ENCODE results near the gene DGKI.
"Not testable (repeated sequence)": the region's sequence is repeated elsewhere in the genome, so short reads cannot be mapped to it uniquely, and the experiment has no call there.

The DGKI gene

GRCh38 chr7:137715533-137715932 lies 131.2 kb downstream of the DGKI start:
- H3K9ac ChIP-seq (ENCODE audit: low read length): no peak overlapping the region

GRCh38 chr7:137715121-137715520 lies 131.7 kb downstream of the DGKI start:
- H4K20me1 ChIP-seq (ENCODE audit: insufficient read depth, low read length): no peaks in the 10 kb centered on the region
- no peak overlapping the region for H3K27ac ChIP-seq (ENCODE audit: low read length)
- H3K4me1 ChIP-seq (ENCODE audit: low read length): no peaks in the 10 kb centered on the region
- no peak overlapping the region for H2AFZ ChIP-seq (ENCODE audit: low read depth, low read length)
- no peak overlapping the region for H3K4me2 ChIP-seq (ENCODE audit: low read length)
- H3K27me3 ChIP-seq (ENCODE audit: low read depth, low read length): no peaks in the 10 kb centered on the region
- no peaks in the 10 kb centered on the region for H3K9me3 ChIP-seq (ENCODE audit: insufficient read depth, low read length)
- H3K36me3 ChIP-seq (replicated peaks; ENCODE audit: low read depth, low read length): no peaks in the 10 kb centered on the region
- H3K4me3 ChIP-seq (ENCODE audit: low read length): no peak overlapping the region
- H3K79me2 ChIP-seq (ENCODE audit: low read length): no peaks in the 10 kb centered on the region
- H3K9ac ChIP-seq (ENCODE audit: low read length): no peak overlapping the region
- TF ChIP-seq CTCF (IDR thresholded peaks at IDR 0.05; ENCODE audit: low read depth, low read length) (no peak), EZH2phosphoT487 (IDR thresholded peaks at IDR 0.05; ENCODE audit: low read depth) (no peak)

More at GRCh38 chr7:137715533-137715932, 131.2 kb downstream of the DGKI start:
- Histone ChIP-seq H3K36me3 (replicated peaks; ENCODE audit: low read depth, low read length) (no peaks in the 10 kb centered on the region), H2AFZ (ENCODE audit: low read depth, low read length) (no peak overlapping the region), H3K4me3 (ENCODE audit: low read length) (no peak overlapping the region), H3K9me3 (ENCODE audit: insufficient read depth, low read length) (no peaks in the 10 kb centered on the region), H3K27me3 (ENCODE audit: low read depth, low read length) (no peaks in the 10 kb centered on the region), H4K20me1 (ENCODE audit: insufficient read depth, low read length) (no peaks in the 10 kb centered on the region), H3K4me2 (ENCODE audit: low read length) (no peak overlapping the region), H3K27ac (ENCODE audit: low read length) (no peak overlapping the region), H3K79me2 (ENCODE audit: low read length) (no peaks in the 10 kb centered on the region), H3K4me1 (ENCODE audit: low read length) (no peaks in the 10 kb centered on the region)
- TF ChIP-seq CTCF (IDR thresholded peaks at IDR 0.05; ENCODE audit: low read depth, low read length): no peak
- no peak for TF ChIP-seq EZH2phosphoT487 (IDR thresholded peaks at IDR 0.05; ENCODE audit: low read depth)

GRCh38 chr7:137706330-137706729 lies 140.4 kb downstream of the DGKI start:
- not testable (repeated sequence) for H3K4me1 ChIP-seq (ENCODE audit: low read length); H3K9ac ChIP-seq (ENCODE audit: low read length); H3K27me3 ChIP-seq (ENCODE audit: low read depth, low read length); H3K9me3 ChIP-seq (ENCODE audit: insufficient read depth, low read length); H3K27ac ChIP-seq (ENCODE audit: low read length); H3K79me2 ChIP-seq (ENCODE audit: low read length); H3K4me2 ChIP-seq (ENCODE audit: low read length); H3K4me3 ChIP-seq (ENCODE audit: low read length); H4K20me1 ChIP-seq (ENCODE audit: insufficient read depth, low read length); H2AFZ ChIP-seq (ENCODE audit: low read depth, low read length); H3K36me3 ChIP-seq (replicated peaks; ENCODE audit: low read depth, low read length)

GRCh38 chr7:137704723-137705122 lies 142.1 kb downstream of the DGKI start:
- no peaks in the 10 kb centered on the region for H4K20me1 ChIP-seq (ENCODE audit: insufficient read depth, low read length)
- H2AFZ ChIP-seq (ENCODE audit: low read depth, low read length): no peak overlapping the region
- H3K4me2 ChIP-seq (ENCODE audit: low read length): no peak overlapping the region
- no peaks in the 10 kb centered on the region for H3K4me1 ChIP-seq (ENCODE audit: low read length)
- no peak overlapping the region for H3K27ac ChIP-seq (ENCODE audit: low read length)
- H3K36me3 ChIP-seq (replicated peaks; ENCODE audit: low read depth, low read length): no peaks in the 10 kb centered on the region
- peaks cover 4% of the 10 kb centered on the region; the same call in 1 of the 2 replicates for H3K9me3 ChIP-seq (ENCODE audit: insufficient read depth, low read length)
- H3K4me3 ChIP-seq (ENCODE audit: low read length): no peak overlapping the region
- no peaks in the 10 kb centered on the region for H3K79me2 ChIP-seq (ENCODE audit: low read length)
- TF ChIP-seq EZH2phosphoT487 (IDR thresholded peaks at IDR 0.05; ENCODE audit: low read depth) (no peak), CTCF (IDR thresholded peaks at IDR 0.05; ENCODE audit: low read depth, low read length) (no peak)
- no peaks in the 10 kb centered on the region for H3K27me3 ChIP-seq (ENCODE audit: low read depth, low read length)
- H3K9ac ChIP-seq (ENCODE audit: low read length): no peak overlapping the region
